GM23338 (cell line): Measurements from ENCODE around the gene DAD1. TPM values are rescaled to one million over a fixed set of nuclear protein-coding genes. Genes with fewer than 3 reads are reported as not detected.

Experiments
- ATAC-seq: fragments of 200-7000 bp; cut with Tn5 transposase; 3 replicates; pipeline ENCODE4 v1.9.1; 2020
- DNase-seq: peaks from one replicate; pipeline ENCODE4 v3.0.0-alpha.2; 2015; ENCODE audit warnings: low spot score
- H2AFZ ChIP-seq: fragments of 200-600 bp; sonication (generic); 2 replicates; pipeline ENCODE4 v1.8.0; 2016; ENCODE audit warnings: antibody characterized with exemption, mild to moderate bottlenecking, moderate library complexity
- H3F3A ChIP-seq: fragments of 200-600 bp; sonication (generic); replicated peaks from 2 replicates; pipeline ENCODE4 v1.8.0; 2017; ENCODE audit warnings: antibody characterized with exemption, mixed run types, low read depth
- H3K27ac ChIP-seq: fragments of 200-600 bp; sonication (generic); 2 replicates; pipeline ENCODE4 v1.6.1; 2016; ENCODE audit warnings: low read depth
- H3K27me3 ChIP-seq: fragments of 200-600 bp; sonication (generic); 2 replicates; pipeline ENCODE4 v1.8.0; 2016; ENCODE audit warnings: mild to moderate bottlenecking, mixed run types, moderate library complexity; ENCODE audit not compliant: insufficient read depth
- H3K36me3 ChIP-seq: fragments of 200-600 bp; sonication (generic); 2 replicates; pipeline ENCODE4 v1.8.0; 2016; ENCODE audit warnings: mild to moderate bottlenecking; ENCODE audit not compliant: insufficient read depth
- H3K4me1 ChIP-seq: fragments of 200-600 bp; sonication (generic); 2 replicates; pipeline ENCODE4 v1.8.0; 2016; ENCODE audit warnings: mild to moderate bottlenecking, moderate library complexity; ENCODE audit not compliant: insufficient read depth
- H3K4me2 ChIP-seq: fragments of 200-600 bp; sonication (generic); 2 replicates; pipeline ENCODE4 v1.7.1; 2017; ENCODE audit warnings: mixed run types
- H3K4me3 ChIP-seq: fragments of 200-600 bp; sonication (generic); 2 replicates; pipeline ENCODE4 v1.6.1; 2016; ENCODE audit warnings: mixed run types
- H3K79me2 ChIP-seq: fragments of 200-600 bp; sonication (generic); replicated peaks from 2 replicates; pipeline ENCODE4 v1.8.0; 2017; ENCODE audit warnings: mild to moderate bottlenecking; ENCODE audit not compliant: insufficient read depth
- H3K9me2 ChIP-seq: fragments of 200-600 bp; sonication (generic); 2 replicates; pipeline ENCODE4 v1.8.0; 2017; ENCODE audit not compliant: insufficient read depth
- H4K20me1 ChIP-seq: fragments of 200-600 bp; sonication (generic); replicated peaks from 2 replicates; pipeline ENCODE4 v1.8.0; 2017; ENCODE audit warnings: mild to moderate bottlenecking; ENCODE audit not compliant: insufficient read depth
- H3K27ac Mint-ChIP-seq: 2 replicates; pipeline ENCODE4 v1.8.0; 2020; ENCODE audit warnings: inconsistent platforms, mild to moderate bottlenecking, moderate library complexity, mixed read lengths
- H3K27me3 Mint-ChIP-seq: 3 replicates; pipeline ENCODE4 v1.8.0; 2022; ENCODE audit warnings: low read depth, mild to moderate bottlenecking, moderate library complexity, mixed read lengths, inconsistent platforms; ENCODE audit not compliant: insufficient read depth, poor library complexity
- H3K36me3 Mint-ChIP-seq: 3 replicates; pipeline ENCODE4 v1.8.0; 2021; ENCODE audit warnings: low read depth, mild to moderate bottlenecking, inconsistent platforms, moderate library complexity, mixed read lengths
- H3K4me1 Mint-ChIP-seq: 3 replicates; pipeline ENCODE4 v1.8.0; 2020; ENCODE audit warnings: mild to moderate bottlenecking, inconsistent platforms, mixed read lengths
- H3K4me3 Mint-ChIP-seq: 3 replicates; pipeline ENCODE4 v1.8.0; 2021; ENCODE audit warnings: moderate library complexity, mild to moderate bottlenecking, inconsistent platforms, mixed read lengths
- H3K9me3 Mint-ChIP-seq: 3 replicates; pipeline ENCODE4 v1.8.0; 2020; ENCODE audit warnings: moderate library complexity, mild to moderate bottlenecking, inconsistent platforms, mixed read lengths
- CREB1 ChIP-seq: fragments of 250-450 bp; sonication (Bioruptor Pico); IDR thresholded peaks from 2 replicates; pipeline ENCODE4 v1.5.0; 2020; ENCODE audit warnings: low read depth, mild to moderate bottlenecking, moderate library complexity
- CTCF ChIP-seq, 2 experiments: fragments of 200-600 bp in 1 of 2; sonication (generic) in 1 of 2; conservative IDR thresholded peaks; 2 replicates each; pipeline versions ENCODE4 v1.5.1 to v1.6.1; 2016 to 2017; ENCODE audit warnings: antibody characterized with exemption in 2 of 2, low read depth in 2 of 2, mild to moderate bottlenecking in 2 of 2, moderate library complexity in 1 of 2
- ETS1 ChIP-seq: IDR thresholded peaks from 2 replicates; pipeline ENCODE4 v1.6.1; 2016; ENCODE audit warnings: antibody characterized with exemption
- EZH2 ChIP-seq: fragments of 200-600 bp; sonication (generic); IDR thresholded peaks from one replicate; pipeline ENCODE4 v1.8.0; 2017; ENCODE audit warnings: antibody characterized with exemption, mild to moderate bottlenecking, low read depth; ENCODE audit not compliant: unreplicated experiment
- JUNB ChIP-seq: IDR thresholded peaks from one replicate; pipeline ENCODE4 v1.6.1; 2016; ENCODE audit warnings: antibody characterized with exemption; ENCODE audit not compliant: unreplicated experiment
- NANOG ChIP-seq: IDR thresholded peaks from 2 replicates; pipeline ENCODE4 v1.6.1; 2016; ENCODE audit warnings: antibody characterized with exemption, borderline replicate concordance
- POLR2AphosphoS5 ChIP-seq: IDR thresholded peaks from 2 replicates; pipeline ENCODE4 v1.6.1; 2016; ENCODE audit warnings: antibody characterized with exemption, low read depth
- REST ChIP-seq: IDR thresholded peaks from one replicate; pipeline ENCODE4 v1.6.1; 2018; ENCODE audit warnings: antibody characterized with exemption; ENCODE audit not compliant: unreplicated experiment
- STAT1 ChIP-seq: IDR thresholded peaks from one replicate; pipeline ENCODE4 v1.6.1; 2016; ENCODE audit warnings: antibody characterized with exemption; ENCODE audit not compliant: unreplicated experiment
- ZNF114 ChIP-seq: fragments of 250-450 bp; sonication (Bioruptor Pico); IDR thresholded peaks from 2 replicates; pipeline ENCODE4 v1.5.0; 2020; ENCODE audit warnings: mild to moderate bottlenecking, moderate library complexity
- ZNF331 ChIP-seq: fragments of 250-450 bp; sonication (Bioruptor Pico); IDR thresholded peaks from 2 replicates; pipeline ENCODE4 v1.5.0; 2020; ENCODE audit warnings: low read depth, mild to moderate bottlenecking, moderate library complexity
- ZNF462 ChIP-seq: fragments of 250-450 bp; sonication (Bioruptor Pico); IDR thresholded peaks from 2 replicates; pipeline ENCODE4 v1.5.0; 2020; ENCODE audit warnings: mild to moderate bottlenecking, moderate library complexity
- polyA plus RNA-seq: library from polyadenylated mRNA; unstranded; fragments of >200 nt; fragmentation: Nextera tagmentation; extraction: Ambion mirVana; gene quantifications from 2 replicates; pipeline ENCODE4 v1.2.1, GENCODE V29; 2016
- total RNA-seq: library from RNA; depleted of rRNA; stranded (reverse); fragments of >200 nt; shearing (Covaris generic); gene quantifications from 2 replicates; pipeline ENCODE4 v1.2.3, GENCODE V29; 2014

DAD1 gene
- total and polyA plus RNA-seq, 2 experiments from 2014 or later, result 180 to 252 TPM

GRCh38 chr14:22523283-22523682, 65.7 kb downstream of the DAD1 start (continued):
- TF ChIP-seq REST (no peak), NANOG (no peak), ZNF331 (CRISPR knock-in tag) (no peak), CREB1 (CRISPR knock-in tag) (no peak), EZH2 (no peak), ZNF114 (CRISPR knock-in tag) (no peak), POLR2AphosphoS5 (no peak), STAT1 (no peak)

- no peaks in the 10 kb centered on the region for H3K79me2 ChIP-seq
- H4K20me1 ChIP-seq, result no peaks in the 10 kb centered on the region
- no peaks in the 10 kb centered on the region for H3K9me3 Mint-ChIP-seq
- H3K4me3 ChIP-seq, result no peak overlapping the region
- H3K27ac ChIP-seq, result no peak overlapping the region
- H3K4me1 ChIP-seq, result no peaks in the 10 kb centered on the region
- DNase-seq (no peak), ATAC-seq (no peak)
- no peaks in the 10 kb centered on the region for H3F3A ChIP-seq
- no peak overlapping the region for H2AFZ ChIP-seq
- no peaks in the 10 kb centered on the region for H3K27me3 ChIP-seq
- peaks cover 10% of the 10 kb centered on the region for H3K4me1 Mint-ChIP-seq
- H3K36me3 ChIP-seq, result no peaks in the 10 kb centered on the region; the same call in 1 of the 2 replicates
- H3K27me3 Mint-ChIP-seq, result peaks cover 5% of the 10 kb centered on the region
- H3K36me3 Mint-ChIP-seq, result no peaks in the 10 kb centered on the region
- no peak overlapping the region for H3K27ac Mint-ChIP-seq
- H3K9me2 ChIP-seq, result peaks cover 5% of the 10 kb centered on the region; the same call in 1 of the 2 replicates
- no peak overlapping the region for H3K4me2 ChIP-seq
- no peak overlapping the region for H3K4me3 Mint-ChIP-seq
- TF ChIP-seq JUNB (no peak), CREB1 (CRISPR knock-in tag) (no peak), ZNF462 (no peak), ETS1 (no peak), POLR2AphosphoS5 (no peak), CTCF (conservative IDR thresholded peaks at IDR 0.05; ENCODE audit: low read depth in 2 of 2) (no peak), ZNF331 (CRISPR knock-in tag) (no peak), NANOG (no peak), ZNF114 (CRISPR knock-in tag) (no peak), EZH2 (no peak), STAT1 (no peak)
These were observed 66.5 kb downstream of the DAD1 start for GRCh38 chr14:22522466-22522957.
